ENCODE results near the gene OR5D16.
"Not testable (repeated sequence)": the region's sequence is repeated elsewhere in the genome, so short reads cannot be mapped to it uniquely, and the experiment has no call there.

Gene OR5D16

DNA sequence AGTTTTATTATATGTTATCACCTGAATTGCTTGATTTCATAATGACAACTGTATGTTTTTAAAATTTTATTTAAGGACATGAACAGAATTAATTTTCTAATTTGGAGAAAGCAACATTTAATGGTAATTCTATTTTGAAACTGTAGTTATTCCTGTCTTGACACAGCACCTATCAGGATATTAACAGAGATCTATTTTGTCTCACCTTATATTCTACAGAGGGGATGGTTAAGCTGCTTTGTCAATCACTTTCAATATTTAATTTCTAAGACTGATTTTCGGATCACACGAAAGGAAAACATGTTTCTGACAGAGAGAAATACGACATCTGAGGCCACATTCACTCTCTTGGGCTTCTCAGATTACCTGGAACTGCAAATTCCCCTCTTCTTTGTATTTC lies at the start of gene OR5D16:
Gene OR5D16, plus strand, starts transcription at position 301 of the 400 bp plus-strand sequence. Its CDS starts 0 bp downstream, at position 301.
- no peak for DNase-seq

GRCh38 chr11:55791606-55792005 lies 46.9 kb upstream of the OR5D16 start:
- DNase-seq = no peak

GRCh38 chr11:55793321-55793720 lies 45.2 kb upstream of the OR5D16 start:
- no peak for DNase-seq

- no peak for DNase-seq
Observed at GRCh38 chr11:55795256-55795655, 43.3 kb upstream of the OR5D16 start, which contains the start of gene OR5D14. Gene OR5D14, plus strand, starts transcription at chr11:55795556. Its CDS starts 0 bp downstream, at chr11:55795556.

GRCh38 chr11:55806248-55806647 lies 32.3 kb upstream of the OR5D16 start:
- no peak for DNase-seq

DNA sequence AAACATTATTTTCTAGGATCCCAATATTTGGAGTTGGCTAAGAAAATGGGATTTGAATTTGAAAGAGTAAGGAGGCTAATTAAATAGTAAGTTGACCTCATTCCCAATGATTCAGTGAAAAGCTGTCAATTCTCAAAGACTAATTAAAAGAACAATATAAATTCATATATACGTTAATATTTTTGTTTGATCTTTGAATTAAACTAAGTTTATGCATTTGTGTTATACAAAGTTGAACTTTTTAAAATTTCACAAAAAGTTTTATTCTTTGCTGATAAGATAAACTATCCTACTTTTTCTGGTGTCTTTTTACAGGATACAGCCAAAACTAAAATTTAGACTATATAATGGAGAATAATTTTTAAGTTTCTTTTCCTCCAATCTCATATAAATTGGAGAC lies 27.5 kb upstream of the OR5D16 start, which contains the start of gene OR5L1:
Gene OR5L1, plus strand, starts transcription at position 301 of the 400 bp plus-strand sequence. CDS start 100 bp downstream, outside the sequence.
- DNase-seq = no peak

- no peak for DNase-seq
Observed at GRCh38 chr11:55819330-55819729, 19.2 kb upstream of the OR5D16 start, which contains the start of gene OR5D18. Gene OR5D18, plus strand, starts transcription at chr11:55819630. Its CDS starts 0 bp downstream, at chr11:55819630.

DNA sequence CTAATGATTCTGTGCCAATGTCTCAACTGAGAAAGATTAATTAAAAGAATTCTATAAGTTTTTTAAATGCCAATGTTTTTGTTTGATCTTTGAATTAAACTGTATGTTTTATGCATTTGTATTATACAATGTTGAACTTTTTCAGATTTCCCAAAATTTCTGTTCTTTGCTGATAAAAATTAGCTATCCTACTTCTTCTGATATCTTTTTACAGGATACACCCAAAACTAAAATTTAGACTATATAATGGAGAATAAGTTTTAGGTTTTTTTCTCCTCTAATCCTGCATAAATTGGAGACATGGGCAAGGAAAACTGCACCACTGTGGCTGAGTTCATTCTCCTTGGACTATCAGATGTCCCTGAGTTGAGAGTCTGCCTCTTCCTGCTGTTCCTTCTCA lies 11.6 kb upstream of the OR5D16 start, which contains the start of gene OR5L2:
Gene OR5L2, plus strand, starts transcription at position 301 of the 400 bp plus-strand sequence. Its CDS starts 0 bp downstream, at position 301.
- DNase-seq = no peak

- DNase-seq = no peak
Observed at GRCh38 chr11:55847453-55847852, 8.9 kb downstream of the OR5D16 start.

DNA sequence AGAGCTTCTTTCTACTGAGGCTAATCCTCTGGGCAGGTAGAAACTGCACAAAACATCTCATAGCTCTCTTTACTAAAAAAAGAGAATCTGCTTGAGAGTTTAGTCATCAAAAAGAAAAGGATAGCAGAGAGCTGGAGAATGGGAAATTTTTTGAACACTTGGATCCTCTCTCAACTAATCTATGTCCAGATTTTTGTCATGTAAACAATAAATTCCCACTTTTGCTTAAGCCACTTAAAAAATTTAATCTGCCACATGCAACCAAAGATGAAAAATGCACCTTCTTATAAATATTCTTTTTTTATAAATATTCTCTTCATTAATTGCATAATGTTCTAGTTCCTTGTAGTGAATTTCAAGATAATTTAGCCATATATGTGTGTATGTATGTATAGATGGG lies 10.5 kb downstream of the OR5D16 start:
- no peak for DNase-seq

DNA sequence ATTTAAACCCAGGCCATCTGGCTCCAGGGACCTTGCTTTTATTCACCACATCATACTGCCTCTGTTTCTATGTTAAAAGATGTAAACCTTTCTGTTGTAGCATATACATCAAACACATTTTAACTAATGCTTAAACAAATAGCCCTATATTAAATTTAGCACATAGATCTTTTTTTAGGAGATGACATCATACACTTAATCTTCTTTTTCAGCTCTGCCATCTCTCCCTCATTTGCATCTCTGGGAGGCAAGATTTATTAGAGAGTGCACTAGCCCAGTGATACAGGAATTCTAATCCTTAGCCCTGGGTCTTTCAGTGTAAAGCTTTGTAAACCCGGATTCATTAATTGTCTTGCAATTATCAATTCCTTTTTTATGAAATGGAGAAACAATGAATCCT lies 13.6 kb downstream of the OR5D16 start:
- DNase-seq = no peak

DNA sequence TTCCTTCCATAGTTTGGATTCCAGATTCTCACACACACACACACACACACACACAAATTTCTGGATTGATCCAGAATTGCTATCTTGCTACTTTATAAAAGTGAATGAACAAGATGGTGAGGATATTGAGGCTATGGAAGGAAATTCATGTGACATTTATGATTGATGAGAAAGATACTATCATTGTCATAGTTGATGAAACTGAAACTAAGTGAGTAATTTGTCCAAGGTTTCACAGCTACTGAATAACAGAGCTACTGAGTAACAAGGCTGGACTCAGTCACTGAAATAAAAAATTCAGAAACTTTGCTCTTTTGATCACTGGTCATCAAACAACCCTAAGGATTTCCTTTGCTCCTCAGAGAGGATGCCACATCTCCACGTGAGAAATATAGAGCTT lies 16.2 kb downstream of the OR5D16 start:
- no peak for DNase-seq

DNA sequence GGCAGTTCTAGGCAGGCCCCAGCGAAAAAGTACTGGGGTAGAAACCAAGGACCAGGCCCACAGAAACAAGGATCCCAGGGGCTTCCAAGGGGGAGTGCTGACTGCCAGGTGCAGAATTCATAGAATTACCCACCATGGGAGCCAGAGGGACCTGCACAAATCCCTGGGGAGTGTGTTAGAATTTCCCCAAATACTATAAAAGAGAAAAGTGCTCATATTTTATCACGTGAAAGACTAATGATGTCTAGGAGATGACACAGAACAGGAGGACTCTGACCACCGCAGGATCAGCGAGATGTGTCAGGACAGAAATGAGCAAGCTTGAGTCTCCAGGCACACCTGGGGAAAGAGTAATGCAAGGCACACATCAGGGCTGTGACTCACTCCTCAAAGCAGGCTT lies 28.8 kb downstream of the OR5D16 start:
- DNase-seq = not testable (repeated sequence)

GRCh38 chr11:55872731-55873130 lies 34.2 kb downstream of the OR5D16 start:
- DNase-seq = peak; percentile 25 to 44

- DNase-seq = peak; percentile 80
Observed at GRCh38 chr11:55873146-55873545, 34.6 kb downstream of the OR5D16 start.

DNA sequence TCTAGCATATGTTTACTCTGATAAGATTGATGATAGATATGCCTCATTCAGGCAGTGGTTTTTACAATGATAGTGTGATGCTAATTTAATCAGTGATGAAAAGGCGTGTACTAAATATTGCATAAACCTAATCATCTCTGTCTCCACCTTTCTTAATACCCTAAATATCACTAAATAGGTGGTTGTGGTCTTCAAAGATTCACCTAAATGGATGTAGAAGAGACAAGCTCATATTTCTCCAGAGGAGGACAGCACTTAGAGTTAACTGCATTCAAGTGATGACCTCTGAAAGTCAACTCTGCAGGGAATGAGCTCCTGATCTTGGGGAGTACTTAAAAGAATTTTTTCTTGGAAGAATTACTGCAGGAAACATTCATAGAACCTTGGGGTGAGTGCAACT lies 44.4 kb downstream of the OR5D16 start, which contains the start of gene TRIM51:
Gene TRIM51, plus strand, starts transcription at position 301 of the 400 bp plus-strand sequence. CDS start 2,132 bp downstream, outside the sequence.
- not testable (repeated sequence) for DNase-seq

- DNase-seq = not testable (repeated sequence)
Observed at GRCh38 chr11:55884995-55885394, 46.4 kb downstream of the OR5D16 start.

- not testable (repeated sequence) for DNase-seq
Observed at GRCh38 chr11:55885481-55885880, 46.9 kb downstream of the OR5D16 start.
